Heart left ventricle (tissue), 13 donors: ENCODE data around the gene CLEC11A.
"Not testable (repeated sequence)": the region's sequence is repeated elsewhere in the genome, so short reads cannot be mapped to it uniquely, and the experiment has no call there.

ENCODE experiments used
- POLR2A ChIP-seq, 2 donors: fragments of 450-650 bp; IDR thresholded peaks; one replicate each; pipeline ENCODE4 v1.6.1; 2017; ENCODE audit warnings: antibody characterized with exemption in 2 of 2, mild to moderate bottlenecking in 2 of 2, moderate library complexity in 2 of 2
- TF ChIP-seq, protein P1 (sequence below), 12 donors: fragments of 200-600 bp; sonication (generic) in 4 of 12; IDR thresholded peaks; one replicate each; pipeline versions ENCODE4 v1.5.0 to v1.8.0; 2018 to 2022; ENCODE audit warnings: antibody characterized with exemption in 12 of 12, mild to moderate bottlenecking in 5 of 12
- donor health status: ischemic (EF 13 %, LVEDD 7.1; RV severe dilation, severe dysfunction).
- donor health status: DM: no; HTN: yes; CAD: no.
- donor health status: DM: no; HTN: no; CAD: no.
- donor health status: ischemic (EF 25% LVEDD 6.9; RV normal size, moderate dysfunction).
- donor health status: ischemic (EF 25% LVEDD 5.7; RV mildly dilated, moderate dysfunction).
- donor health status: ischemic (EF 35%, LVEDD 5.7; RV mildly dilated, moderate dysfunction).
- donor health status: nonischemic (EF 11% LVEDD 7.7; RV severe dilation, severe dysfunction).
- donor health status: DM: yes; HTN: yes; CAD: no.
- donor health status: PGD.
- donor health status: ischemic (EF 29% LVEDD 5.4; RV normal size, mild dysfunction).
- donor health status: nonischemic (EF 23%, LVEDD 6.1; RV moderate dilation, normal function).

GRCh38 chr19:50763521-50763920 lies 40.4 kb downstream of the CLEC11A start:
- TF ChIP-seq, protein P1, sequence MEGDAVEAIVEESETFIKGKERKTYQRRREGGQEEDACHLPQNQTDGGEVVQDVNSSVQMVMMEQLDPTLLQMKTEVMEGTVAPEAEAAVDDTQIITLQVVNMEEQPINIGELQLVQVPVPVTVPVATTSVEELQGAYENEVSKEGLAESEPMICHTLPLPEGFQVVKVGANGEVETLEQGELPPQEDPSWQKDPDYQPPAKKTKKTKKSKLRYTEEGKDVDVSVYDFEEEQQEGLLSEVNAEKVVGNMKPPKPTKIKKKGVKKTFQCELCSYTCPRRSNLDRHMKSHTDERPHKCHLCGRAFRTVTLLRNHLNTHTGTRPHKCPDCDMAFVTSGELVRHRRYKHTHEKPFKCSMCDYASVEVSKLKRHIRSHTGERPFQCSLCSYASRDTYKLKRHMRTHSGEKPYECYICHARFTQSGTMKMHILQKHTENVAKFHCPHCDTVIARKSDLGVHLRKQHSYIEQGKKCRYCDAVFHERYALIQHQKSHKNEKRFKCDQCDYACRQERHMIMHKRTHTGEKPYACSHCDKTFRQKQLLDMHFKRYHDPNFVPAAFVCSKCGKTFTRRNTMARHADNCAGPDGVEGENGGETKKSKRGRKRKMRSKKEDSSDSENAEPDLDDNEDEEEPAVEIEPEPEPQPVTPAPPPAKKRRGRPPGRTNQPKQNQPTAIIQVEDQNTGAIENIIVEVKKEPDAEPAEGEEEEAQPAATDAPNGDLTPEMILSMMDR (IDR thresholded peaks at IDR 0.05): not testable (repeated sequence)
- TF ChIP-seq POLR2A (IDR thresholded peaks at IDR 0.05): not testable (repeated sequence)
